AML-193 (cell line): Measurements from ENCODE around the gene USP43.
A peak's percentile ranks its signal among the peaks of the same experiment; 100 is the strongest.
"Not testable (repeated sequence)": the region's sequence is repeated elsewhere in the genome, so short reads cannot be mapped to it uniquely, and the experiment has no call there.

Experiments used
- DNase-seq, 2 experiments: peaks; one replicate each; lab custom pipeline; 2025; lab: John Stamatoyannopoulos, UW

USP43 gene

GRCh38 chr17:9644910-9645751 lies at the start of gene USP43:
TSS of gene USP43 (plus strand) at chr17:9645517. CDS start at chr17:9645633, 116 bp downstream.
- peak in 1 of 2 experiments; percentile 0 for DNase-seq

GRCh38 chr17:9597638-9598037 lies 47.7 kb upstream of the USP43 start:
- not testable (repeated sequence) for DNase-seq

GRCh38 chr17:9598661-9599060 lies 46.7 kb upstream of the USP43 start:
- no peak for DNase-seq

GRCh38 chr17:9604583-9604982 lies 40.7 kb upstream of the USP43 start:
- not testable (repeated sequence) for DNase-seq

GRCh38 chr17:9606453-9606852 lies 38.9 kb upstream of the USP43 start:
- DNase-seq, result no peak

- not testable (repeated sequence) for DNase-seq
Measured at GRCh38 chr17:9607058-9607457, 38.3 kb upstream of the USP43 start.

- DNase-seq, result no peak
Measured at GRCh38 chr17:9611557-9611956, 33.8 kb upstream of the USP43 start.

- no peak for DNase-seq
Measured at GRCh38 chr17:9612006-9612405, 33.3 kb upstream of the USP43 start.

- DNase-seq, result no peak
Measured at GRCh38 chr17:9615486-9615885, 29.8 kb upstream of the USP43 start.

GRCh38 chr17:9622961-9623360 lies 22.4 kb upstream of the USP43 start:
- no peak for DNase-seq

- DNase-seq, result no peak
Measured at GRCh38 chr17:9628509-9628908, 16.8 kb upstream of the USP43 start.

GRCh38 chr17:9632741-9633140 lies 12.6 kb upstream of the USP43 start:
- DNase-seq, result no peak

GRCh38 chr17:9635340-9635739 lies 10.0 kb upstream of the USP43 start:
- no peak for DNase-seq

- no peak for DNase-seq
Measured at GRCh38 chr17:9636501-9636900, 8.8 kb upstream of the USP43 start.

- DNase-seq, result not testable (repeated sequence)
Measured at GRCh38 chr17:9640388-9640787, 4.9 kb upstream of the USP43 start.

- no peak for DNase-seq
Measured at GRCh38 chr17:9643611-9644010, 1.7 kb upstream of the USP43 start.

GRCh38 chr17:9645851-9646545 lies 681 bp downstream of the USP43 start:
- DNase-seq, result peak in 1 of 2 experiments; percentile 3

GRCh38 chr17:9646546-9646885 lies 1.2 kb downstream of the USP43 start:
- no peak for DNase-seq

GRCh38 chr17:9647014-9647413 lies 1.7 kb downstream of the USP43 start:
- no peak for DNase-seq

- DNase-seq, result no peak
Measured at GRCh38 chr17:9648521-9649110, 3.3 kb downstream of the USP43 start.

GRCh38 chr17:9658593-9659211 lies 13.4 kb downstream of the USP43 start:
- DNase-seq, result no peak

- no peak for DNase-seq
Measured at GRCh38 chr17:9661027-9661426, 15.7 kb downstream of the USP43 start.

GRCh38 chr17:9663511-9663910 lies 18.2 kb downstream of the USP43 start:
- DNase-seq, result not testable (repeated sequence)
